NCI-H748 treated with DMSO at 0.1 percent for 48 hours (cell line): ENCODE results near the gene PSMF1.

ENCODE experiments used
- DNase-seq: peaks from one replicate; lab custom pipeline; 2025; lab: John Stamatoyannopoulos, UW

Gene PSMF1

DNA sequence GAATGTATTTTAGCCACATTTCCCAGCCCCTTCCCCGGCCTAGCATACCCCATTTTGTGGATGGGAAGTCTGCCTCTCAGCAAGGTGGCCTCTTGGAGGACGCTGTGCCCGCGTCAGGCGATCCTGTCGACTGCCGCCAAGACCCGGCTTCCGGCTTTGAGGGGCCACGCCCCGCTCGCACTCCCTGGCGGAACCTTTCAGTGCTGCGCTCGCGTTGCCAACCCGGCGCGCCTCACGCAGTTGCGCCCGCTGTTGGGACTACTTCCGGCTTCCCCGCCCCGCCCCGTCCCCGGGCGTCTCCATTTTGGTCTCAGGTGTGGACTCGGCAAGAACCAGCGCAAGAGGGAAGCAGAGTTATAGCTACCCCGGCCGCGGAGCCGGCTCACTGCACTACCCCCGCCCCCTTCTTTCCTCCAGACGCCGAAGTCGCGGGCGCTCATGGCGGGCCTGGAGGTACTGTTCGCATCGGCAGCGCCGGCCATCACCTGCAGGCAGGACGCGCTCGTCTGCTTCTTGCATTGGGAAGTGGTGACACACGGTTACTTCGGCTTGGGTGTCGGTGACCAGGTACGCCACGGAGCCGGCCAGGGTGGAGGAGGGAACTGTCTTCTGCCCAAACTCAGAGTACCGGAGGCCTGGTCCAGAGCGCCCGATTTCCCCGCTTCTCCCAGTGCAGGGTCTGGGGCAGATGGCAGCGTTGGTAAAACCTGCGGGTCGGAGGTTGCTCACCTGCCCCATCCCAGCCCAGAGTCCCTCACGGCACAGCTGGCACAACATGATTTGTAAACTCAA is at the start of gene PSMF1:
TSS of gene PSMF1 (plus strand) at position 267 of the 792 bp plus-strand sequence. CDS start at position 439, 172 bp downstream.
- peak; percentile 91 for DNase-seq

DNA sequence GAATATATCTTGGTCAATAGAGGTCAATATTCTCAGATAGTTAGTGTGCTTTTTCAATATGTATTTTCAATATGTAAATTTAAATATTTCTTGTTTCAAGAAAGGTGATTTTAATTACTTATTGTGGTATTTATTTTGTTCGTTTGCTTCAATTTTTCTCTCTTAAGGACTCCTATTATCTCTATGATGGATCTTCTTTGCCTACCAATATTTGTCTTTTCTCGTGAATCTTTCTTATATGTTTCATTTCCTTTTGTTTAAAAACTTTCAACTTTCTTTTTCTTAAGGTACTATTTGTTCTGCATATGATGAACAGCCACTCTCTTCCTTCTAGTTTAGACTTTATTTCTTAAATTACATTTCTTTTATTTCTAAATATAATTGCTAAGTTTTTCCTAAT is 46.1 kb upstream of the PSMF1 start:
- DNase-seq = no peak

- no peak for DNase-seq
Measured at GRCh38 chr20:1075616-1076015, 42.8 kb upstream of the PSMF1 start.

DNA sequence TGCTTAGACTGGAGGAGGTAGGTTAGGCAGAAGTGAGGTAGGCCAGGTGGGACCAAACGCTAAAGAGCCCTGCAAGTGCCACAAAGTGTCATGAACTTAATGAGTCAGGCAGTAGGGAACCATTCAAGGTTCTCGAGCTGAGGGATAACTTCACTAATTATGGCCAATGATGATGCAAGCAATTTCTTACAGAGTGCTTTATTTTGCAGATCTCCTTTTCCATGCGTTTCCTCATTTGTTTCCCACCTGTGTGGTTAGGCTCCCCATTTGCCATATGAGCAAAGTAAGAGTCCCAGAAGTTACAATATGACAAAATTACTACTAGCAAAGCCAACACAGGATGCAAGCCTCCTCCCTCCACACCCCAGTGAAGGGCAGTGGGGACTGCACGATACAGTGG is 36.5 kb upstream of the PSMF1 start:
- no peak for DNase-seq

DNA sequence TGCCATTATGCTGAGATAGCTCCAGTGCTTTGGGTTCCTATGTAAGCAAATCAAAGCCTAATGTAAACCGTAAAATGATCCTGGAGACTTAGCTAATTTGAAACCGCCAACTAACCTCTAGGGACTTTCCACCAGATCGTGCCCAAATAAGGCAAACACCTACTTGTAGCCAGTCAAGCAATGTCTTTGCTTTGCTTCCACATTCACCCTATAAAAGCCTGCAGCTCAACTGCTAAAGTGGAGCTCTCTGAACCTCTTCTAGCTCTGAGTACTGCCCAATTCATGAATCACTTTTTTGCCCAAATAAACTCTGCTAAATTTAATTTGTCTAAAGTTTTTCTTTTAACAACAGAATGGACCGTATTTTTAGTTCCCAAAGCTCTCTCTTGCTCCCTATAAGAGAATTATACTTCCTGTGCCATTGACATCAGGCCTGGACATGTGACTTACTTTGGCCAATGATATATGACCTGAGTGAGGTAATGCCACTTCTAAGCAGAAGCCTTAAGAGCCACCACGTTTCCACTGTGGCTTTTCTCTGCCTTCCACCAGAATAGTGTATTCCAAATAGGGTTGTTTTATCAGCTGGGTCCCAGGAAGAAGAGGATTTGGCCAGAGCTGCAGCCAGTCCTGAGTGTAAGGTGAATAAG is 34.8 kb upstream of the PSMF1 start:
- no peak for DNase-seq

DNA sequence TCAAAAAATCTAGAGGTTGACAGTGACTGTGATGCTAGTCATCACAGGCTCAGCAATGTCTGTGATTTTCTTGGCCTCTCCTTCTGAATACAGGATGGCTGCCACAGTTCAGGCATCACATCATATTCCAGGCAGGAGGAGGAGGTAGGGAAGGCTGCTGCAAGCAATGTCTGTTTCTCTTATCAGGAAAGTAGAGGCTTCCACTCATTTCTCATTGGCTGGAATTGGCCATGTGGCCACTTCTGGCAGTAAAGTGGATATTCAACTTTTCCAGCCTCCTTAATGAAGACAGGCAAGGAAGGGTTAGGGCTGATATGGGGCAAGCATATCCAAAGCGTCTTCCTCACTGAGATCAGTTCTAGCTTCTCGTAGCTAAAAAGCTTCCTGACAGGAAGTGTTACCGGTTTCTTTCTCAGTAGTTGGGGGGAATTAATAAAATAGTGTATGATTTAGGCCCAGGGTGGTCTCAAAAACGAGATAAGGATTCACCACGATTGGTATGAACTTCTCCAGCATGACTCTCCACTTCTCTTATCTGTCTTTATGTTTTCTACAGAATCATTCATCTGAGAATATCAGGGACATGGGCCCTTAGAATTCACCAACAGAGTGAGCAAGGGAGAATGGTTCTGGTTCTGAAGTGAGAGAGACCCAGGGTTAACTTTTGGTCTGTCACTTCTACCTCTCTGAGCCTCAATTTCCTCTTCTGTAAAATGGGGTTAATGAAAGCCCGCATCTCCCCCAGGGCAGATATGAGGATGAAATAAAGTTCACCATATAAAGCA is 32.7 kb upstream of the PSMF1 start:
- DNase-seq = no peak

GRCh38 chr20:1086277-1087213 is 31.9 kb upstream of the PSMF1 start:
- DNase-seq = no peak

DNA sequence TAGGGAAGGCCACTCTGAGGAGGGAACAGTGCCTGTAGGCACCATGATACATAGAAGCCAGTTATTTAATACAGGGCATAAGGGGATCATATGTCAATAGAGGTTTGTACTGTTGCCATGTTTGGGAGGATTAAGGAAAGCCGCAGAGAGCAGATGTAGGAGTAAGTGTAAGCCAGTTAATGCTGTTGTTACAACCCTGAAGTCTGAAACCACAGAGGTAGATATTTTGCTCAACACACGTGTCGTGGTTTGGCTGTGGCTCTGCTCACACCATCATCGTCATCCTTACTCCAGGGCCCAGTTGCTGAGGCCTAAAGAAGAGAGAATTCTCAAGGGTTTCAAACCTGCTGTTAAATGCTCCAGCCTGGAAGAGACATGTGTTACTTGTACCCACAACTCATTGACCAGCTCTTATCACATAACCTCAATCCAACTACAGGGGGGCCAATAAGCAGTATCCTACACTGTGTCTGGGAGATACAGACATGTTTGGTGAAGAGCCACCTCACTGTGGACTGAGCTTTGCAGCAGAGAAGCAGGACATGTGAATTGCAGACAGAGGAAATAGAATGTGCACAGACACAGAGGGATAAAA is 31.0 kb upstream of the PSMF1 start:
- no peak for DNase-seq

- DNase-seq = no peak
Measured at GRCh38 chr20:1094751-1095150, 23.7 kb upstream of the PSMF1 start.

GRCh38 chr20:1101533-1101932 is 16.9 kb upstream of the PSMF1 start:
- no peak for DNase-seq

DNA sequence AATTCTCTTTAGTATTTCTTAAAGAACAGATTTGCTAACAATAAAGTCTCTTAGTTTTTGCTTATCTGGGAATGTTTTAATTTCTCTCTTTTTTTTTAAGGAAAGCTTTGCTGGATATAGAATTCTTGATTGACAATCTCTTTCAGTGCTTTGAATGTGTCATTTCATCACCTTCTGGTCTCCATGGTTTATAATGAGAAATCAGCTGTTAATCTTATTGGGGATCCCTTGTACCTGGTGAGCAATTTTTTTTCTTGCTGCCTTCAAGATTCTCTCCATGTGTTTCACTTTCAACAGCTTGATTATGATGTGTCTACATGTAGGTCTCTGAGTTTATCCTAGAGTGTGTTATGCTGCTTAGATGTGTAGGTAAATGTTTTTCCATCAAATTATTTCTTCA is 16.4 kb upstream of the PSMF1 start:
- DNase-seq = no peak

DNA sequence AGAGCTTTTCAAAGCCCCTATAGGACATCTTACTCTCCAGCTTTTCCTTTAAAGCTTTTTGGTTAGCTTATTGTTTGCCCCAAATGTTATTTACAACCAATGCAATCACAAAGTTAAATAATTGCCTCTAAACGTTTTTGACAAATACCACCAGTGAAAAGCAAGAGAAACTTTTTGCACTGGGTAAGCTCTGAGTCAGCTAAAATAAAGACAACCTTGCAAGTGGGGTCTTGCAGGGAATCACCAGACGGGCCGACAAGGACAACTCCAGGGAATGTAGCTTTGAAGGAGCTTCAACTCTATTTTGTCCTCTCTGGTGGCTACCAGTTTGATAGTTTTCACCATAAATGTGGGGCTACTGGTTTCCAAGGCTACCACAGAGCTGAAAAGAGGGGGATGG is 14.7 kb upstream of the PSMF1 start:
- DNase-seq = no peak

GRCh38 chr20:1105599-1106194 is 12.7 kb upstream of the PSMF1 start:
- DNase-seq = no peak

DNA sequence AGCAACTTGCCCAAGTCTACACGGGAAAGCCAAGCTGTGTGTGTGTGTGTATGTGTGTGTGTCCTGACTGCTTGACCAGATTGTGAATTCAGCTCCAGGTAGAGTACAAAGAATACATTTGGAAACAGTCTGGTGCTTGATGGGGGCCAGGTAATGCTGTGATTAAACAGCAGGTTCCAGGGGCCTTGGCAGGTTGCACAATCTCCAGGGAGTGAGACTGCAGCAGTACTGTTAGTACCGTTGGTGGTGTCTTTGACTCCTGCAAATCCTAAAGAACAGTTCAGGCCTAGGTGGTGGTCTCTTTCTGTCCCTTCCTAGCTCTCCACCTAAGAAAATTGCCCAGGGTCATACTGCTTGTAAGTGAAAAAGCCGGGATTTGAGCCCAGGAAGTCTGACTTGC is 11.2 kb upstream of the PSMF1 start:
- DNase-seq = no peak

- peak; percentile 22 for DNase-seq
Measured at GRCh38 chr20:1108437-1108920, 9.9 kb upstream of the PSMF1 start.

DNA sequence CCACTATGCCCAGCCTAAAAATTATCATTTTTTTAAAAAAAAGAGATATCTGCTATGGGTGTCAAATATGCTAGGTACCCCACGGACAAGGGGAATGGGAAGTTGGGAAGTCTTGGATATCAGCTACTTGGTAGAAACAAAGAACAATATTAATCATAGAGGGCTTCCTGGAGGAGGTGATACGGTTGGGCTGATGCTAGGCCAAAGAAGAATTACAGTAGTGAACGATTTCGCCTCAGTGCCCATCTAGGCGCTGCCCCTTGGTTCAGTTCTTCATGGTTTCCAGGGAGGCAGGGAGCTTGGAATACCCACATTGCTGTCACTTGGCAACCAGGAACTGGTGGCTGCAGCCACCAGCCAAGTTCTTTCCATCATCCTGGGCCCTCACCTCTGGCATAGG is 5.5 kb upstream of the PSMF1 start:
- no peak for DNase-seq

- no peak for DNase-seq
Measured at GRCh38 chr20:1118004-1118335, 432 bp upstream of the PSMF1 start.

DNA sequence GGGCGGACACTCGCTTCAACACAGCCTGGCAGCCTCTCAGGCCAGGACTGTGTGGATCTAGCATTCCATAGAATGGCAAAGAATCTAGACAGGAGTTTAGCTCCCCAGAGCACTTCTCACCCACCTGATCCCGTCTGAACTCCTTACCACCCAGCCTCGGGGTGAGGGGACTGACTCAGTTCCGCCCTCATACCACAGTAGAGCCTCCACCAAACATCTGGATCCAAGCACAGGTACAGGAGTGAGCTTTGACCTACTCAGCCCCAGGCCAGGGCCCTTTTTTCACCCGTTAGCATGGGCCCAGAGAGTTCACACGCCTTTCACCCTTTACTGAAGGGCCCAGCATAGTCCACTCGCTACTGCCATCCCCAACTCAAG is 715 bp downstream of the PSMF1 start:
- no peak for DNase-seq

- DNase-seq = no peak
Measured at GRCh38 chr20:1119524-1119923, 1.1 kb downstream of the PSMF1 start.

- DNase-seq = no peak
Measured at GRCh38 chr20:1121429-1121828, 3.0 kb downstream of the PSMF1 start.
